Upper lobe of right lung (tissue), 1 donor: Measurements from ENCODE around the gene DAB1. TPM values are rescaled to one million over a fixed set of nuclear protein-coding genes. Genes with fewer than 3 reads are reported as not detected.

Source experiments
- ATAC-seq: fragments of 200-7000 bp; cut with Tn5 transposase; one replicate; pipeline ENCODE4 v1.9.1; 2020; ENCODE audit warnings: mild to moderate bottlenecking, moderate library complexity
- DNase-seq: peaks from one replicate; pipeline ENCODE4 v3.0.0-alpha.2; 2020
- H3K27ac ChIP-seq: fragments of 200-600 bp; one replicate; pipeline ENCODE4 v1.8.0; 2022
- H3K27me3 ChIP-seq: fragments of 200-600 bp; one replicate; pipeline ENCODE4 v1.8.0; 2022; ENCODE audit warnings: mild to moderate bottlenecking
- H3K36me3 ChIP-seq: fragments of 200-600 bp; one replicate; pipeline ENCODE4 v1.8.0; 2022
- H3K4me1 ChIP-seq: fragments of 200-600 bp; one replicate; pipeline ENCODE4 v1.8.0; 2022
- H3K4me3 ChIP-seq: fragments of 200-600 bp; one replicate; pipeline ENCODE4 v1.8.0; 2022; ENCODE audit warnings: mild to moderate bottlenecking
- H3K9me3 ChIP-seq: fragments of 200-600 bp; one replicate; pipeline ENCODE4 v1.8.0; 2022
- intact Hi-C: fragments of 100-400 bp; cut with DNase I; formaldehyde crosslinking; loops from one replicate; pipeline ENCODE4 v1.11.0; 2022
- total RNA-seq: library from RNA; stranded (reverse); fragmentation: NEBNext Ultra II Directional; extraction: Animal tissue kit (Norgen Biotek cat#: 25700); gene quantifications from one replicate; pipeline ENCODE4 v1.2.1, GENCODE V29; 2021
- TF ChIP-seq, protein P1 (sequence below): fragments of 200-600 bp; IDR thresholded peaks from one replicate; pipeline ENCODE4 v1.8.0; 2022; ENCODE audit warnings: antibody characterized with exemption
- donor health status: DM: no; HTN: yes; CAD: no; lungs with severe emphysema.

DAB1 gene
- total RNA-seq, 1 donor from 2014 or later, result 0.29 TPM

DNA sequence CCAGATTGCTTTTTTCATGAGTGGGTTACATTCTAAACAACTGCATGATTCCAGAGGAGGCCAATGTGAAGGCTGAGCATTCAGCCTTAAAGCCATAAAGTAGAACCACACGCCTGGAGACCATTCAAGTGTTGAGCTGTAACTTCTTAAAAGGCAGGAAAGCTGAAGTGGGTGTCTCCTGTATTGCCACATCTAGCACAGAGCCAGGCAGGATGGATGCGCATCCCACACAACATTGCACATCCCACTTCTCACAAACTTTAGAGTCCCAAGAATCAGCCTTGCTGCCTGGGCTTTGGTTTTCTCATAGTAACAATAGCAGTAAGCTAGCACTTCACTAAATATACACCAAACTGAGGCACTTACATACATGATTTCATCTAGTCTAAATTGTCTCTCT, 151.7 kb downstream of the DAB1 start:
- TF ChIP-seq, protein P1, sequence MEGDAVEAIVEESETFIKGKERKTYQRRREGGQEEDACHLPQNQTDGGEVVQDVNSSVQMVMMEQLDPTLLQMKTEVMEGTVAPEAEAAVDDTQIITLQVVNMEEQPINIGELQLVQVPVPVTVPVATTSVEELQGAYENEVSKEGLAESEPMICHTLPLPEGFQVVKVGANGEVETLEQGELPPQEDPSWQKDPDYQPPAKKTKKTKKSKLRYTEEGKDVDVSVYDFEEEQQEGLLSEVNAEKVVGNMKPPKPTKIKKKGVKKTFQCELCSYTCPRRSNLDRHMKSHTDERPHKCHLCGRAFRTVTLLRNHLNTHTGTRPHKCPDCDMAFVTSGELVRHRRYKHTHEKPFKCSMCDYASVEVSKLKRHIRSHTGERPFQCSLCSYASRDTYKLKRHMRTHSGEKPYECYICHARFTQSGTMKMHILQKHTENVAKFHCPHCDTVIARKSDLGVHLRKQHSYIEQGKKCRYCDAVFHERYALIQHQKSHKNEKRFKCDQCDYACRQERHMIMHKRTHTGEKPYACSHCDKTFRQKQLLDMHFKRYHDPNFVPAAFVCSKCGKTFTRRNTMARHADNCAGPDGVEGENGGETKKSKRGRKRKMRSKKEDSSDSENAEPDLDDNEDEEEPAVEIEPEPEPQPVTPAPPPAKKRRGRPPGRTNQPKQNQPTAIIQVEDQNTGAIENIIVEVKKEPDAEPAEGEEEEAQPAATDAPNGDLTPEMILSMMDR, result no peak
- no peak for DNase-seq
- no peaks in the 10 kb centered on the region for H3K4me1 ChIP-seq

GRCh38 chr1:57270927-57271698, 152.7 kb downstream of the DAB1 start:
- intact Hi-C loops, result no loop called here
- DNase-seq (no peak), ATAC-seq (peak; percentile 37)
- no peaks in the 10 kb centered on the region for H3K9me3 ChIP-seq
- no peaks in the 10 kb centered on the region for H3K27me3 ChIP-seq
- no peak overlapping the region for H3K27ac ChIP-seq
- H3K36me3 ChIP-seq, result no peaks in the 10 kb centered on the region
- no peak overlapping the region for H3K4me3 ChIP-seq
- no peaks in the 10 kb centered on the region for H3K4me1 ChIP-seq
- TF ChIP-seq, protein P1, result no peak

More for the DNA sequence above, 151.7 kb downstream of the DAB1 start:
- no peak overlapping the region for H3K4me3 ChIP-seq
- no peak for ATAC-seq
- H3K9me3 ChIP-seq, result no peaks in the 10 kb centered on the region
- intact Hi-C loops, result no loop called here
- H3K36me3 ChIP-seq, result no peaks in the 10 kb centered on the region
- no peak overlapping the region for H3K27ac ChIP-seq
- H3K27me3 ChIP-seq, result no peaks in the 10 kb centered on the region

- H3K27ac ChIP-seq, result no peak overlapping the region
- H3K9me3 ChIP-seq, result no peaks in the 10 kb centered on the region
- ATAC-seq (no peak), DNase-seq (no peak)
- intact Hi-C loops, result no loop called here
- H3K4me3 ChIP-seq, result no peak overlapping the region
- TF ChIP-seq, protein P1, result no peak
- H3K4me1 ChIP-seq, result no peaks in the 10 kb centered on the region
- H3K27me3 ChIP-seq, result no peaks in the 10 kb centered on the region
- no peaks in the 10 kb centered on the region for H3K36me3 ChIP-seq
Measured at GRCh38 chr1:57269630-57270225, 154.1 kb downstream of the DAB1 start.

GRCh38 chr1:57265104-57265503, 158.8 kb downstream of the DAB1 start:
- ATAC-seq (no peak), DNase-seq (no peak)
- Histone ChIP-seq H3K9me3 (no peaks in the 10 kb centered on the region), H3K4me1 (no peaks in the 10 kb centered on the region), H3K4me3 (no peak overlapping the region), H3K27me3 (no peaks in the 10 kb centered on the region), H3K27ac (no peak overlapping the region), H3K36me3 (no peaks in the 10 kb centered on the region)
- TF ChIP-seq, protein P1, result no peak
- intact Hi-C loops, result no loop called here

- H3K27ac ChIP-seq, result no peak overlapping the region
- no peak overlapping the region for H3K4me3 ChIP-seq
- no peak for DNase-seq
- TF ChIP-seq, protein P1, result no peak
- H3K36me3 ChIP-seq, result no peaks in the 10 kb centered on the region
- H3K9me3 ChIP-seq, result no peaks in the 10 kb centered on the region
- H3K4me1 ChIP-seq, result no peaks in the 10 kb centered on the region
- no peaks in the 10 kb centered on the region for H3K27me3 ChIP-seq
- intact Hi-C loops, result no loop called here
- no peak for ATAC-seq
Measured at GRCh38 chr1:57262472-57262871, 161.4 kb downstream of the DAB1 start.
